ENCODE data around the gene NDN.

The NDN gene

DNA sequence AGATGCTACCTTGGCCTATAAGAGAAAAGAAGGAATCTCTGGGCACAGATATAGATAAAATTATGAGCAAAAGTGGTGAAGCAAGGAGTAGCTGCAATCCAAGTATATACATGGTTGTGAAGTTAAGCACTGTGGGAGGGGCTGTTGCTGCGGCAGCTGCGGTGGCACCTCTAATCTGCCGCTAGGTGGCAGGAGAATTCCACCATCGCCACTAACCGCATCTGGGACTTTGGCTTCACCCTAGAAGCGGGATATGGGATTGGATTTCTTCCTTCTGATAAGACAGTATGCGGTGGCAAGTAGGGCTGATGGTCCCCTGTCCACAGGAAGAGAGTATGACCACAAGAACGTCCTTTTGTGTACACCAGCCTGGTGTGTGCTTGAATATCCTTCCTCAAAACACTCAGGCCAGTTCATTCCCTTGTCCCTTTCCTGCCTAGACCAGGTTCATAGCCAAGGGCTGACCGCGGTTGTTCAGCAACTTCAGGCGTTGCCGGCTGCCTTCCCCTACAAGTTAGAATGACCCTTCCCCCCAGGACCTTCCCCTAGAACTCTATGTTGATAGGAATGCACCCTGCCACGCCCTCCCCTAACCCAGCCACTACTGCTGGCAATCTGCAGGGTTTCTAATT, 44.6 kb downstream of the NDN start:
- H3K27me3 ChIP-seq (ENCODE audit: control insufficient read depth in 1 of 2, insufficient read depth in 2 of 2, low read length in 2 of 2), result no peaks in the 10 kb centered on the region
- no peaks in the 10 kb centered on the region for H3K36me3 ChIP-seq (ENCODE audit: control insufficient read depth in 1 of 2, insufficient read depth in 2 of 2, low read length in 2 of 2)
- no peaks in the 10 kb centered on the region for H3K9me3 ChIP-seq (ENCODE audit: control insufficient read depth in 1 of 2, low read length in 2 of 2)
- no peak overlapping the region for H3K4me3 ChIP-seq (ENCODE audit: low read depth in 1 of 2, low read length in 2 of 2)
- no peak overlapping the region for H3K27ac ChIP-seq (ENCODE audit: low read depth, low read length)
- no peaks in the 10 kb centered on the region for H3K4me1 ChIP-seq (ENCODE audit: control insufficient read depth in 1 of 2, insufficient read depth in 2 of 2, low read length in 2 of 2)
- no peak overlapping the region for H3K9ac ChIP-seq (ENCODE audit: low read depth in 1 of 2, low read length in 2 of 2)

Data from duodenal mucosa (tissue), 2 donors.